Forelimb muscle (tissue), 1 donor: ENCODE results near the gene MRPS27. TPM values are rescaled to one million over a fixed set of nuclear protein-coding genes. Genes with fewer than 3 reads are reported as not detected.

Source experiments
- polyA plus RNA-seq: library from polyadenylated mRNA; unstranded; fragments of 120-200 nt; gene quantifications from one replicate; pipeline ENCODE4 v1.2.1, GENCODE V29; 2013; ENCODE audit not compliant: insufficient read length

Gene MRPS27
- polyA plus RNA-seq, 1 donor: 39.5 TPM

Other genes with a start within 250 kb of the MRPS27 start
- gene MAP1B, start 212.8 kb downstream of the MRPS27 start, polyA plus RNA-seq: 32.5 TPM
- 8.3 TPM for gene PTCD2, start 133 bp upstream of the MRPS27 start, polyA plus RNA-seq
- gene ZNF366, start 187.2 kb upstream of the MRPS27 start, polyA plus RNA-seq: 3.0 TPM